Ovary (tissue), 3 donors: ENCODE data around the gene KEL.

Source experiments
- EP300 ChIP-seq: sonication (generic); formaldehyde crosslinking; IDR thresholded peaks from one replicate; pipeline ENCODE4 v1.6.1; 2017; ENCODE audit warnings: antibody characterized with exemption
- POLR2A ChIP-seq: fragments of 450-650 bp; IDR thresholded peaks from one replicate; pipeline ENCODE4 v1.6.1; 2017; ENCODE audit warnings: antibody characterized with exemption, mild to moderate bottlenecking, moderate library complexity
- TF ChIP-seq, protein P1 (sequence below), 3 donors: fragments of 450-650 bp in 2 of 3; fragments of 200-600 bp in 1 of 3; IDR thresholded peaks; one replicate each; pipeline versions ENCODE4 v1.5.1 to v1.8.0; 2016 to 2022; ENCODE audit warnings: antibody characterized with exemption in 3 of 3, mild to moderate bottlenecking in 1 of 3
- donor health status: DM: no; HTN: no; CAD: no.

DNA sequence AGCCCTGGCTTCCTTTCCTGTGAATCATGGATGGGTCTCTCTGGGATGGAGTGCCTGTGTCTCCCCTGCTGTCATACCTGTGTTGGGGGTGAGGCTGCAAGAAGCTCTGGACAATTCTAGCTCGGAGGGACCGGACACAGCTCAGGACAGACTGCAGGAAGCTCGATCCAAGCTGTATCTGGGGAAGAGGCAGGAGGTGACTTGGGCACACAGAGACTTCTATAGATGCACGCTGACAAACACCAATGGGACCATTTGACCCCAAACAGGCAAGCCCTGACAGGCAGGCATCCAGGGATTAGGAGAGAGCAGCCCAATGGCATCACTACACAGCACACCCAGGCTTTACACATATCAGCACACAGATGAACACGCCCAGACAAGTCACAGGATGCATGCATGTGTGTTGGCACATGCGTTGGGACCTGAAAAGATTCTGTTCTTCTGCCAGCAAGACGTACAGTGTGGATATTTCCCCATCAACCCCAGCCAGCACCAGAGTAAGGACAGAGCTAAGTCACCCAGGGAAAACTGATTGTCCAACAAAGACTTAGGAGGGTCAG is 18.4 kb downstream of the KEL start:
- TF ChIP-seq, protein P1, sequence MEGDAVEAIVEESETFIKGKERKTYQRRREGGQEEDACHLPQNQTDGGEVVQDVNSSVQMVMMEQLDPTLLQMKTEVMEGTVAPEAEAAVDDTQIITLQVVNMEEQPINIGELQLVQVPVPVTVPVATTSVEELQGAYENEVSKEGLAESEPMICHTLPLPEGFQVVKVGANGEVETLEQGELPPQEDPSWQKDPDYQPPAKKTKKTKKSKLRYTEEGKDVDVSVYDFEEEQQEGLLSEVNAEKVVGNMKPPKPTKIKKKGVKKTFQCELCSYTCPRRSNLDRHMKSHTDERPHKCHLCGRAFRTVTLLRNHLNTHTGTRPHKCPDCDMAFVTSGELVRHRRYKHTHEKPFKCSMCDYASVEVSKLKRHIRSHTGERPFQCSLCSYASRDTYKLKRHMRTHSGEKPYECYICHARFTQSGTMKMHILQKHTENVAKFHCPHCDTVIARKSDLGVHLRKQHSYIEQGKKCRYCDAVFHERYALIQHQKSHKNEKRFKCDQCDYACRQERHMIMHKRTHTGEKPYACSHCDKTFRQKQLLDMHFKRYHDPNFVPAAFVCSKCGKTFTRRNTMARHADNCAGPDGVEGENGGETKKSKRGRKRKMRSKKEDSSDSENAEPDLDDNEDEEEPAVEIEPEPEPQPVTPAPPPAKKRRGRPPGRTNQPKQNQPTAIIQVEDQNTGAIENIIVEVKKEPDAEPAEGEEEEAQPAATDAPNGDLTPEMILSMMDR (IDR thresholded peaks at IDR 0.05), result no peak
- TF ChIP-seq POLR2A, result no peak
- TF ChIP-seq EP300, result no peak
